ENCODE results near the gene GNPDA2. TPM values are rescaled to one million over a fixed set of nuclear protein-coding genes. Genes with fewer than 3 reads are reported as not detected.
A peak's percentile ranks its signal among the peaks of the same experiment; 100 is the strongest.

Gene GNPDA2
- total and polyA plus RNA-seq, 9 of the 15 experiments (the other 6 are each of a cell fraction or from before 2014, with no cell fraction given) = 10.6 to 20.4 (median 13.0) TPM

- TF ChIP-seq SP1 (CRISPR knock-in tag; IDR thresholded peaks at IDR 0.05) (no peak), FOXA3 (CRISPR knock-in tag; conservative IDR thresholded peaks at IDR 0.05 in 1 of 2, IDR thresholded peaks at IDR 0.05 in 1 of 2) (no peak), HNRNPK (IDR thresholded peaks at IDR 0.05; ENCODE audit: low read depth, low read length, poor library complexity, severe bottlenecking) (no peak), ZNF395 (CRISPR knock-in tag; IDR thresholded peaks at IDR 0.05) (peak; percentile 56; the same call in 1 of the 2 replicates), TBP (optimal IDR thresholded peaks at IDR 0.05; ENCODE audit: low read depth, low read length) (peak; percentile 88), BCL6 (CRISPR knock-in tag; IDR thresholded peaks at IDR 0.05) (no peak), DNMT1 (IDR thresholded peaks at IDR 0.05) (no peak), ZNF586 (CRISPR knock-in tag; conservative IDR thresholded peaks at IDR 0.05) (no peak), MAFF (IDR thresholded peaks at IDR 0.05; ENCODE audit: low read length) (no peak), DMBX1 (CRISPR knock-in tag; IDR thresholded peaks at IDR 0.05; ENCODE audit: borderline replicate concordance) (no peak), PKNOX1 (IDR thresholded peaks at IDR 0.05) (no peak), SREBF2 (CRISPR knock-in tag; IDR thresholded peaks at IDR 0.05) (no peak), MGA (IDR thresholded peaks at IDR 0.05) (peak; percentile 96), GATA2 (CRISPR knock-in tag; IDR thresholded peaks at IDR 0.05) (no peak)
These were observed at the start of gene GNPDA2 (continued) for GRCh38 chr4:44726038-44726871.

Data from K562 (cell line).